ENCODE results near the gene CEMP1.

Gene CEMP1

DNA sequence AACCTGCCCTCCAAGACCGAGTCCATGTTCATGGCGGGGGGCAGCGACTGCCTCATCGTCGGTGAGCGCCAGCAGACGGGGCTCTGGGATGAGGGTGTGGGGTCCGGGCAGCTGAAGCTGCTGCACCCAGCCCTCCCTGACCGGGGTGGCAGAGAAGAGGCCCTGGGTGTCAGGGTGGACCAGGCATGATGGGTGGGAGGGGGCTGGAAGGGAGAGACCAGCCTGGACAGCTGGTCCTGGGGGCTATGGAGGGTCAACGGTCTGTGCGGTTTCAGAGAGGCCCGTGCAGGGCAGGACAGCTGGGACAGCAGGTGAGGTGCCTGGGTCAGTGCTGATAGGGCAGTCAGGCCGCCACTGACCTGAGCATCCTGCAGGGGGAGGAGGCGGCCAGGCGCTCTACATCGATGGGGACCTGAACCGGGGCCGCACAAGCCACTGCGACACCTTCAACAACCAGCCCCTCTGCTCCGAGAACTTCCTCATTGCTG, 30.7 kb downstream of the CEMP1 start:
- no peak for DNase-seq (ENCODE audit: low spot score)

DNA sequence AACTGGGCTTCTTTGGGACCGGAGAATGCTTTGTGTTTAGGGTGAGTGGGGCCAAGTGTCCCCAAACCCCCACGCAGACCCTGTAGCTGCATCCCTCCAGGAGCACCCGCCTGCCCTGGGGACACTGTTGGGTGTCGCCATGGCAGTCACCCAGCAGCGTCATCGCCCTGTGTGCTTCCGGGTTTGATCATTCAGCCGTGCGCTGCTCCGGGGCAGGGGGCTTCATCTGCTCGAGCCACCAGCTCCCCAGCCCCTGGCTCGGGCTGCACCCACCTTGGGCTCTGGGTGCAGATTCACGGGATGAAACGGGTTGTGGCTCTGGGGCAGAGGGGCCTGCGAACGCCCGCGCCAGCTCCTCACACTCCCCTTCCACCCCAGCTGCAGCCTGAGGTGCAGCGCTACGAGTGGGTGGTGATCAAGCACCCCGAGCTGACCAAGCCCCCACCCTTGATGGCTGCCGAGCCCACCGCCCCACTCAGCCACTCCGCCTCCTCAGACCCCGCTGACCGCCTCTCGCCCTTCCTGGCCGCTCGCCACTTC, 31.2 kb downstream of the CEMP1 start:
- no peak for DNase-seq (ENCODE audit: low spot score)

DNA sequence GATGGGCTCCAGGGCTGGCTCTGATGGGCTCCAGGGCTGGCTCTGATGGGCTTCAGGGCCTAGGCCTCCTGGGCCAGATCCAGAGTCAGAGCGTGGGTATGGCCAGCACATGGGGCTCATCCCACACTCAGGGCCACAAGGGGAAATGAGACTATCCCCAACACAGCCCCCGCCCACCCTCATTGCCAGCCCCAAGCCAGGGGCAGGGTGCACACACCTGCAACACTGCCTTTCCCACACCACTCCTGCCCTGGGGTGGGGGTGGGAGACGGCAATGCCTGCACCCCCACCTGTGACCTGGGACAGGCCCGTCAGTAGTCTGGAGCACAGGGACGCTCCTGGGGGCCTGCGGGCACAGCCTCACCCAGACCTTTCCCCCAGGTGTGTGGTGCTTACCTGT, 31.8 kb downstream of the CEMP1 start:
- DNase-seq (ENCODE audit: low spot score), result no peak

DNA sequence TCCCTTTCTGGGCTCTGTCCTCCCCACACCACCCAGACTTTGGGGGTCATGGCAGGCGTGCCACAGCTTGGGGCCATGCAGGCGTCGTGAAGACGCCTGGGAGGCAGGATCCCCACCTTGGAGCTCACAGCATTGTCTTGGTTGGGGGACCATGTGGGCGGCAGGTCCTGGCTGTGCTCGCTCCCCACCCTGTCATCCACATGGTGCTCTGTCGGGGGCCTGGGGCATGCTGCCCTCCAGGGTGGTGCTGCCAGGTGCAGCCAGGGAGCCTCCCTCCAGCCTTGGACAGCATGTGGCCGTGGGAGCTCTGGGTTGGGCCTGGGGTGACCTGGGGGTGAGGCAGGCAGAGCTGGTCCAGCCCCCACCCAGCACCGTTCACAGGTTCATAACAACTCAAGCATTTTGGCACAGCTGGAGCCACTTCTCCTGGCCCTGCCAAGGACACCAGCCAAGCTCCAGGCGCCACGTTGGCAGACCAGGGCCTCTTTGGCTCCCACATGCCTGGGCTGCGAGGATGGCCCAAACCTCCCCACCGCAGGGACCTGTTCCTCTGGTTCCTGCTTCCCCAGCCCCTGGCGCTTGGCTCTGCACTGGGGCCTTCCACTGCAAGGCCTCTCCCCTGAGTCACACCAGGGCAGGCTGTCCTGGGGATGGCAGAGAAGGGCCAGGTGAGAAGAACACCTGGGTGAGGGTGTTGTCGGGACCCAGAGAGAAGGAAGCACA, 32.5 kb downstream of the CEMP1 start:
- no peak for DNase-seq (ENCODE audit: low spot score)

DNA sequence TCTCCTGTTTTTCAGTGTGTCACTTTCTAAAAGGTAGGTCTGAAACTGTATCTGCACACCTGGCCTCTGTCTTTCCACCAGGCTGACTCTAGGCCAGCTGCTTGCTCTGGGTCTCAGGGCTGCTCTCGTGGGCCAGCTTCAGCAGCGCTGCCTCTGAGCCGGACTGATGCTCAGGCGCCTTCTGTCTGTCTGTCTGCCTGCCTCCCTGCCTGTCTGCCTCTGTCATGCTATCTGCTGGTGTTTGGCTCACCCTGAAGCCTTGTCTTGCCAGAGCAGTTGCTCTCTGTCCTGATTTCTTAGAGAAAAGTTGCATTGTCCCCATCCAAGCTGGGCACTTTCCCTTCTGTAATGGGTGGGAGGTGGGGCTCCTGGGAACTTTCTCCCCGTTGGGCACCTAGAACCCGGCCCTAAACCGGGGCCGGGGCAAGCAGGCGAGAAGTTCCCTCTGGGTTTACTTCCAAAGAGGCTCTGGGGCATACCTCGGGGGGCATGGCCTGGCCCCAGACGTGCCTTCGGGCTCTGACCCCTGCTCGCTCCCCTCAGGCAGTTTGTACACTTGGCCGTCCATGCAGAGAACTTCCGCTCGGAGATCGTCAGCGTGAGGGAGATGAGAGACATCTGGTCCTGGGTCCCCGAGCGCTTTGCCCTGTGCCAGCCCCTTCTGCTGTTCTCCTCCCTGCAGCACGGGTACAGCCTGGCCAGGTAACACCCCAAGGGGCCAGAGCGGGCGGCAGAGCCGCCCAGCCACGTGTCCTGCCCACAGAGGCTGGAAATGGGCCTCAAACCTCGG, 33.3 kb downstream of the CEMP1 start:
- no peak for DNase-seq (ENCODE audit: low spot score)

DNA sequence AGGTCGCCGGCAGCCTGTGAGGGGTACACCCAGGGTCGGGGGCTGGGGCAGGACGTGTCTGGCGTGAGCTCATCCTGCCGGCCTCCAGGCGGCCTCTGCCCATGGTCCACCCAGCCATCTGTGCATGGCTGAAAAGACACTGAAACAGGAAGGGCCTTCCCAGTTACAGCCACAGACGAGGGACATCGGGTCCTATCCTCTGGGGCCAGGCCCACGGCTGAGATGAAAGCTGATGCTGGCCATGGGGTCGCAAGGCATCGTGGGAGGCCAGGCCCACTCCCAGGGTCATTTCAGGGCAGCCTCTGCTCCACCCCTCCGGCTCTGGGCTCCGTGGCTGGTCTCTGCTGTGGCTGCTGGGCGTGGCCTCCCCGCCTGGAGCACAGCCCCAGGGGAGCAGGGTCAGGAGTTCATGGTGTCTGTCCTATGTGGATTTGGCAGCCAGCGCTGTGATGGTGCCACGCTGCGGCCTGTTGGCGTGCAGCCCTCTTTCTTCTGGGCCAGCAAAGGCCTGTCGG, 34.0 kb downstream of the CEMP1 start:
- DNase-seq (ENCODE audit: low spot score), result no peak

DNA sequence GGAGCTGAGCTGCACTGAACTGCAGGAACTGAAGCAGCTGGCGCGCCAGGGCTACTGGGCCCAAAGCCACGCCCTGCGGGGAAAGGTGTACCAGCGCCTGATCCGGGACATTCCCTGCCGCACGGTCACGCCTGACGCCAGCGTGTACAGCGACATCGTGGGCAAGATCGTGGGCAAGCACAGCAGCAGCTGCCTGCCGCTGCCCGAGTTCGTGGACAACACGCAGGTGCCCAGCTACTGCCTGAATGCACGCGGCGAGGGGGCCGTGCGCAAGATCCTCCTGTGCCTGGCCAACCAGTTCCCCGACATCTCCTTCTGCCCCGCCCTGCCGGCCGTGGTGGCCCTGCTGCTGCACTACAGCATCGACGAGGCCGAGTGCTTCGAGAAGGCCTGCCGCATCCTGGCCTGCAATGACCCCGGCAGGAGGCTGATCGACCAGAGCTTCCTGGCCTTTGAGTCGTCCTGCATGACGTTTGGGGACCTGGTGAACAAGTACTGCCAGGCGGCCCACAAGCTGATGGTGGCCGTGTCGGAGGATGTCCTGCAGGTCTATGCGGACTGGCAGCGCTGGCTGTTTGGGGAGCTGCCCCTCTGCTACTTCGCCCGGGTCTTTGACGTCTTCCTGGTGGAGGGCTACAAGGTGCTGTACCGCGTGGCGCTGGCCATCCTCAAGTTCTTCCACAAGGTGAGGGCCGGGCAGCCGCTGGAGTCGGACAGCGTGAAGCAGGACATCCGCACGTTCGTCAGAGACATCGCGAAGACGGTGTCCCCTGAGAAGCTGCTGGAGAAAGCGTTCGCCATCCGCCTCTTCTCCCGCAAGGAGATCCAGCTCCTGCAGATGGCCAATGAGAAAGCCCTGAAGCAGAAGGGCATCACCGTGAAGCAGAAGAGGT, 34.7 kb downstream of the CEMP1 start:
- DNase-seq (ENCODE audit: low spot score), result no peak

DNA sequence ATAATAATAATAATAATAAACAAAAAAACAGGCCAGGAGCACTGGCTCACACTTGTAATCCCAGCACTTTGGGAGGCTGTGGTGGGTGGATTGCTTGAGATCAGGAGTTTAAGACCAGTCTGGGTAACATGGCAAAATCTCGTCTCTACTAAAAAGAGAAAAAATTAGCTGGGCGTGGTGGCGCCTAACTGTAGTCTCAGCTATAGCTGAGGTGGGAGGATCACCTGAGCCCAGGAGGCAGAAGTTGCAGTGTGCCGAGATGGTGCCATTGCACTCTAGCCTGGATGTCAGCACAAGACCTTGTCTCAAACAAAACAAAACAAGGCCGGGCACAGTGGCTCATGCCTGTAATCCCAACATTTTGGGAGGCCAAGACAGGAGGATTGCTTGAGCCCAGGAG, 36.2 kb downstream of the CEMP1 start:
- no peak for DNase-seq (ENCODE audit: low spot score)

DNA sequence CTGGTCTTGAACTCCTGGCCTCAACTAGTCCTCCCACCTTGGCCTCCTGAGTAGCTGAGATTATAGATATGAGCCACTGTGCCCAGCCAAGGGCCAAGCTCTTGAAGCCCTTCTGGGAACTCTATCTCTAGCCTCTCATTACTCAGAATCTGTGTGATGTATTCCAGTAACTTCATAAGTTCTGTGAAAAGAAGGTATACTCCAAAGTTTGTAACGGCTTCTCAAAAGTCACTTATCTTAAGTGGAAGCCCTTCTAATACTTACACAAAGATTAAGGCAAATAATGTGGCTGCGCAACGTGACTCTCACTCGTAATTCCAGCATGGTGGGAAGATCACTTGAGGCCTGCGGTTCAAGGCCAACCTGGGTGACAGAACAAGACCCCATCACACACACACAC, 36.6 kb downstream of the CEMP1 start:
- no peak for DNase-seq (ENCODE audit: low spot score)

DNA sequence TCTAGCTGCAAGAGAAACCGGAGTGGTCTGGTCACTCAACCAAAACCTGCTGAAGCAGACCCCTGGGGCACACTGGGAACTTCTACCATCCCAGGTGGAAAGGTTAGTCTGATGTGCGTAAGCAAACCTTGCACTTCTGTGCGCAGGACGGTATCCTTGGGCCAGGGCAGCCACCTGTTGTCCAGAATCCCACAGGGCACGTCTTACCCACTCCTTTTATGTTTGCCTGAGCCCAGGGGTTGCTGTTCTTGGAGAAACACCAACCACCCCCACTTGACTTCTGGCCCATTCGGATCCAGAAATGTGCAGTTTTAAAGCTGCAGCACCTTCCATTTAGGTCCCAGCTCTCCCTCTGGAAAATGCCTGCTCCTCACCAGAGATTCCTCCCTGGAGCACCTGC, 37.6 kb downstream of the CEMP1 start:
- no peak for DNase-seq (ENCODE audit: low spot score)

DNA sequence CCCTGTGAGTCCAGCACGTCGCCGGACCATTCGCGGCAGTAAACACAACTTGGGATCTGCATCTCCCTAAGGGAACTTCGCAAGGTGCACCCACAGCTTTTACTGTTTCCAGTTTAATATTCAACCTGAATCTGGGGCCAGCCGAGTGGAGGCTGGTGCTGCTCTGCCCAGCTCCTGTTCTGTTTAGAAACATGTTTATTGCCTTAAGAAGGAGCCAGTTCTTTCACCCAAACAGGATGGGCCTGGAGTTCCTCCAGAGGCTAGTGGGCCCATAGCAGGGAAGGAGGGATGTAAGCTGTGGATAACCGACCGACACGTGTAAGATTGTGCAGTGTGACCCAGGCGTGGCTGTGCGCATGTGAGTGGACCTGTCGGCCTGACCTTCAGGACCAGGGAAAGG, 38.9 kb downstream of the CEMP1 start:
- DNase-seq (ENCODE audit: low spot score), result no peak

DNA sequence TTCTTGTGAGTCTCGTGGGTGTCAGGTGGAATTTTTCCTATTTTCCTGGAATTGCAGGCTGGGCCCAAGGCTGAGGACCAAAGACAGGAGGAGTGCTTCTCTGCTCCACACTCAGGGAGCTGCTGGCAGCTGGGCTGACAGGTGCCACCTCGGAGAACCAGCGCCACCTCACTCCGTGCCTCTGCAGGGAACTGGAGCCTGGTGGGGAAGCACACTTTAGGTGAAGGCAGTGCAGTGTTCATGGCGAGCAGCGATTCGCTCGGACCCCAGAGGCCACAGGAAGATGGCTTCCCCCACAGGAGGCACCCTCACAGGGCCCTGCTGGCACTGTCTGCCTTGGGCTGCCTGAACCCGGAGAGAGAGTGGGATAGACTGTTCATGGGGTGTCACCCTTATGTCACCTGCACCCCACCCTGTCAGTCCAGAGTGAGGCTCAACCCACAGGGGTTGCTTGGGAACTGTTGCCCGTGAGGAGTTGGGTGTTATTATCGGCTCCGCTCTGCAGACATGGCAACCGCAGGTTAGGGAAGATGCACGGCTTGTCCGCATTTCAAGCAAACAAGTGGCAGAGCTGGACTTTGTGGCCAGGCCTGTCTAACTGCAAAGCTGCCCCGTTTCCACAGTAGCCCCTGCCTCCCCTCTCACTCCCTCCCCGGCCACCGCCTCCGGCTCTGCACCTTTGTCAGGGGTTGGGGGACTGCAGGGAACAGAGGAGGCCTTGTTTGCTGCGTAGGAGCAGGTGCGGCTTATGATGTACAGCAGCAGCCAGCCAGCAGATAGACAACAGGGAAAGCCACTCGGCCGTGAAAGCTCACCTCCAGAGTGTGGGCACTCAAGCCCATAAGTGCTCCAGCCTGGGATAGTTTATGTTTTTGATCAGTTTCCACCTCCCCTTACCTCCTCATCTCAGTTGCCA, 40.8 kb downstream of the CEMP1 start:
- DNase-seq (ENCODE audit: low spot score), result no peak

DNA sequence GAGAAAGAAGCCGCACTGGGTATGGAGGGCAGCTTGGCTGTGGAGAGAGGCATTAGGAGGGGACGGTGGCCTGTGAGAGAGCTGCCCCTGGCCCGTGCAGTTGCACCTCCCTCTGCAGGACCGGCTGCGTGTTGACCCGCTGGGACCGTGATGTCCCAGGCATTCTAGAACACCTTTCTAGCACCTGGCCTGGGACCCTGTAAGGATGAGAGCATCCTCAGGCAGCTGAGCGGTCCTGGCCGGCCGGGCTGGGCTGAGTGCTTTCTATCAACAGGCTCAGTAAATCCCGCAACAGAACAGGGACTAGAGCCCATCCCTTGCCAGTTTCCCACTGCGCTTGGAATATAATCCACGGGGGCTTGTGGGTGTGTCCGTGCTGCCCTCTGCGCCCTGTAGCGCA, 41.6 kb downstream of the CEMP1 start:
- DNase-seq (ENCODE audit: low spot score), result no peak

DNA sequence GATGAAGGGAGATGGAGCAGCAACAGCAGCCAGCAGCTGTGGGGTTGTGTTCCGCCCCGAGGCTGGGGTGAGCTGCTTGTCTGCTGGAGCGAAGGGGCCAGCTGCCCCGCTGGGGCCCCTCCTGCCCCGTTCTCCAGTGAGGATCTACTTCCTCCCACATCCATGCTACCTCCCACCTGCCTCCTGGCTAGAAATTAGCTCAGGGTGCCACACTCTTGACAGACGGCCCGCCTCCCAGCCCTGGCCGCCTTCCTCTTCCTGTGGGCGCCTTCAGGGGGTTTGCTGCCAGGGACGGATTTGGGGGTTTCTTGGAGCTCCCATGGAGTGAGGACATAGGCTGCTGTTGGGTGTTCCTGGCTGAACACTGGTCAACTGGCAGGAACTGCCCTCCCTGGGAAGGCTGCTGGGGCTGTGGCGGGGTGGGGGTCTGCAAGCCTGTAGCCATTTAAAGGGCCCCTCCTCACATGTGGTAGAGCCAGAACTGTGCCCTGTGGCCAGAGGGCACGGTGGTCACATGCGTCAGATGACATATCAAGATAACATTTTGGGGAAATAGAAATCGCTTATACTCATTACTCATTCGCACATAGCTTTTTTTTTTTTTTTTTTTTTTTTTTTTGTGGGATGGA, 43.2 kb downstream of the CEMP1 start:
- DNase-seq (ENCODE audit: low spot score), result no peak

DNA sequence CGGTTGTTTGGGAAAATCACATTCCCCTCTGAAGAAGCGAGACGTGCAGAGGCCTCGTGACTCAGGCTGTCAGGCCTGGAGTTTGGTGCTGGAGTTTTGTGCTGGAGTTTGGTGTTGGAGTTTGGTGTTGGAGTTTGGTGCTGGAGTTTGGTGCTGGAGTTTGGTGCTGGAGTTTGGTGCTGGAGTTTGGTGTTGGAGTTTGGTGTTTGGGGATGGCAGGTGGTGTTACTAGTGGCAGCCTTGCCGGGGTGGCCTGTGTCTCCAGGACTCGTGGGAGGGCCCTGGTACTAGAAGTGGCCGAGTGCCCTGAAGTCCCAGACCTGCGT, 43.7 kb downstream of the CEMP1 start:
- no peak for DNase-seq (ENCODE audit: low spot score)

DNA sequence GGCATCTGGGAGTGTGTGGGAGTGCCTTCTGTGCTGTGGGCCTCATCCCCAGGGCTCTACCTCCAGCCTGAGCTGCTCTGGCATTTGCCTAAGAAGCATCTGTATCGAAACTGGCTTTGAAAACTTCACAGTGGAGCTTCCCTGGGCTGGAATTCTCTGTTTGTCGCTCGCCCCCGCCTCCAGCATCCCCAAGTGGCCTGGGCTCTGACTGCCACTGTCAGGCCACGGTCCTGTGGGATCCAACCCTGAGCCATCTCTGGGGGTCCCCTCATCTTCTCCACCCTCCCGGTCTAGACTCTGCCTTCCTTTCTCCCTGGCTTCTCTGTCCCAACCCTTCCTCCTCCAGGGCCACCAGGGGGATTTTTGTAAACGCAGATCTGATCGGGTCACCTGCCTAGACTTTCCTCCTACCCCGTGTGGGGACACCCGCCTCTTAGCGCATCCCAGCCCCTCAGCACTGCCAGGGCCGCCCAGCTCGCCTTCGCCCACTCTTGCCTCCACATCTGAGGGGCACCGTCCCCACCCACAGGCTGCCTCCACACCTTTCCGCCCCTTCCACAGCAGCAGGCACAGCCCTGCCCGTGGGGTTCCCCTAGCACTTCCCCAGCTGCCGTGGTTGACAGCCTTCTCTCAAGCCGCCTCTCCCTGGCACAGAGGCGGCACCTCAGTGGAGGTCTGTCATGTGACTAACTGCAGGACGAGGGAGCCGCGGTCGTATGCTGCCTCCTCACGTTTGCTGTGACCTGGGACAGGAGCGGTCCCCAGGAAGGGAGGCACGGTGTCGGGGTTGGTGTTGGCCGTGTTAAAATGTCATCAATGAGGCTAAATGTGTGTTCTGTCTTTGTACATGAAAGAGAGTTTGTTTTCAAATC, 44.3 kb downstream of the CEMP1 start:
- DNase-seq (ENCODE audit: low spot score), result no peak

DNA sequence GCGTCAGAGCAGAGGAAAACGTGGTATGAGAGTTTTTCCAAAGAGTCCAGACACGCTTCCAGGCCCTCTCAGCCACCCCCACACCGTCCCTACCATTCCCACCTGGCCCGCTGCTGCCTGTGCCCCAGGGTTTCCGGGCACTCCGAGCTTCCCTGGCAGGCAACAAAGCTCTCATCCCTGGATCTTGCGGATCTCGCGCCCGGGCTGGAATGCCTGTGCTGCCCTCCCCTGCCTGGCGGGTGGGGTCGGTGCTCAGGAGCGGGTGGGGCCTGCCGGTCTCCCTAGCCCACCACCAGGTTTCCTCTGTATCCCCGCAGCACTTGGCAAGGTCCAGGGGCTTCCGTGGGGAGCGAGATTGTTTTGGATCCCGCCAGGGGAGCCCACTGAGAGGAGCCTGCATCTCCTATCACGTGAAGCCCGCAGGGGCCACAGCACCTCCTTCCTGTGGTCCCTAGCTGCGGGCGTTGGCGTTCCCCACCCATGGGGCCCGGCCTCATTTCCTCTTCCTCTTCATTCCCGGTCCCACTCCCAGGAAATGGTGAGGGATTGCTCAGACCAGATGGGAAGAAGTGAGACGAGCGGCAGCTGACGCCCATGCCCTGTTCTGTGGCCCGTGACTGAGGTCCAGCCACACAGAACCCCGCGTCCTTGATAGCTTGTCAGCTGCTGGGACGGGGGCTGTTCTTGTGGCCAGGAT, 45.2 kb downstream of the CEMP1 start:
- no peak for DNase-seq (ENCODE audit: low spot score)

DNA sequence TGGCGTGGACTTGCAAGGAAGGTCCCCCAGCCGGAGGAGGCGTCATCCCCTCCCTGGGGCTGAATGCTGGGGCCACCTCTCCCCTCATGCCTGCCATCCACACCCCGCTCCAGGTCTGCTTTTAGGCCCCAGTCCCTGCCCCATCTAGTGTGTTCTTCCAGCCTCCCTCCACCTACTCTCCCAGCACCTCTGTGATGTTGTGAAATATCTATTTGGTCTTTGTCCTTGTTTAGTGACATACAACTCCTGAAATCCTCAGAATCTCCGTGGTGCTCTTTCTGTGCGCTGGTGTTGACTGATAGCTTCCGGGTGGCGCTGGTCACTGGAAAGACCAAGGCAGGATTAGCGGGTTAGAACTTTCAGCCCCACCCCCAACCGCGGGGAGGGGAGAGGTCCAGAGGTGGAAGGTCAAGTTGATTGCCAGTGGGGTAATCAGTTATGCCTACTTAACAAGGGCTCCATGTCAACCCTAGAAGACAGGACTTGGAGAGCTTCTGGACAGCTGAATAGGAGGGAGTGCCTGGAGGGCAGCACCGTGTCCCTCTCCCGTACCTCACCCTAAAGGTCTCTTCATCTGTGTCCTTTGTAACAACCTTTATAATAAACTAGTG, 46.2 kb downstream of the CEMP1 start:
- no peak for DNase-seq (ENCODE audit: low spot score)
